AG20443 (cell line): Measurements from ENCODE around the gene NAV3.

ENCODE experiments used
- DNase-seq: peaks from one replicate; pipeline ENCODE4 v3.0.0; 2012; ENCODE audit warnings: low spot score, mixed read lengths

The NAV3 gene

GRCh38 chr12:77924703-77925102 lies 94.0 kb downstream of the NAV3 start:
- no peak for DNase-seq

DNA sequence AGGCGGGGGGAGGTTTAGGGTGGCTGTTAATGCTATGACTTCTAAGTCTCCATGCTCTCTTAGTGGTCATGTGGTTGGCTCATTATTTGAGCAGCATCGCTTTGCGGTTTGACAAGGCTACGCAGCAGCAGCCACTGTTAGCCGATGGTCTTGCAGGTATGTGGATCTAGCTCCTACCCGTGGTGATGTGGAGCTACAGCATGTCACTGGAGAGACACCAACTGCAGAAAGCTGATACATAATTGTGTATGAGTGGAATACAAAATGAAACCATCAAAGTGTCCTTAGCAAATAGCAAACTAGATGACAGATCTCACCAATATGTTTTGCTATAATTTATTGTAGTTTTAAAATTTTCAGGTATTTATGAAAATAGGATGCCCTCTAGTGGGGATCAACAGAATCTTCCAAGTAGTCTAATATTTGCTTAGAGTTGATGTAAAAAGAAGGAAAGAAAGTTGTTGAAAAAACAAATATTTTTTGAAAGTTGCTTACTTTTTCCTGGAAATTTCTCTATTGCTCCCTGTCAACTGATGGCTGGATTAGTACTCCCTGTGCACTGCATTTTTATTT lies 94.9 kb downstream of the NAV3 start:
- peak; percentile 81 for DNase-seq

DNA sequence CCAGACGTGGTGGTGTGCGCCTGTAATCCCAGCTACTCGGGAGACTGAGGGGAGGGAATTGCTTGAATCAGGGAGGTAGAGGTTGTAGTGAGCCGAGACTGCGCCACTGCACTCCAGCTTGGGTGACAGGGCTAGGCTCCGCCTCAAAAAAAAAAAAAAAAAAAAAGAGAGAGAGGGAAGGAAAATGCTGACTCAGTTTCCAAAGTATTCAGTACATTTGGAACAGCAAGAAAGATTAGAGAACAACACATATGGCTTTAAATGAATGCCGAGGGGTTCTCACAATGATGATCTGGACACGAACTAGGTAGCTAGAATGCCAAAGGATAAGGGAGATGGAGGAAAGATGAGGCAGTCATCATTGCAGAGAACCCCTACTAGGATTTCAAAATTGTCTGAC lies 97.4 kb downstream of the NAV3 start:
- DNase-seq = no peak

GRCh38 chr12:77932216-77932615 lies 101.5 kb downstream of the NAV3 start:
- no peak for DNase-seq

GRCh38 chr12:77938301-77938700 lies 107.6 kb downstream of the NAV3 start:
- DNase-seq = no peak

- peak; percentile 64 for DNase-seq
These were observed 109.3 kb downstream of the NAV3 start for GRCh38 chr12:77940011-77940423.

DNA sequence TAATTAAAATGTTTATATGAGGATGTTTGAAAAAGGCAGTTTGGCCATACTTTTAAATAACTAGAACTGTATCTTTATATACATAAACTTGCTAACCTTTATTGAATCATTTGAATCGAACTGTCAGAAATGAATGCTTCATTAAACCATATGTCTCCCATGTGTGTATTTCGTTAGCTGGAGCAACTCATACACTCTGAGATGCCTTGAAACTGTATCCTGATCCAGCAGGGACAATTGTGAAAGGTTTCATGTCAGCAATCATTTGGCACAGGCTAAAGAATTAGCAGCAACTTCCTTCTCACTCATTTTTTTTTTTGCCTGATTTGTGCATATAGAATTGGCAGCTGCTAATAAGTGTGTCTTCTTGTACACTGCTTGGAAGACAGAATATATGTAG lies 109.9 kb downstream of the NAV3 start:
- DNase-seq = peak; percentile 27

DNA sequence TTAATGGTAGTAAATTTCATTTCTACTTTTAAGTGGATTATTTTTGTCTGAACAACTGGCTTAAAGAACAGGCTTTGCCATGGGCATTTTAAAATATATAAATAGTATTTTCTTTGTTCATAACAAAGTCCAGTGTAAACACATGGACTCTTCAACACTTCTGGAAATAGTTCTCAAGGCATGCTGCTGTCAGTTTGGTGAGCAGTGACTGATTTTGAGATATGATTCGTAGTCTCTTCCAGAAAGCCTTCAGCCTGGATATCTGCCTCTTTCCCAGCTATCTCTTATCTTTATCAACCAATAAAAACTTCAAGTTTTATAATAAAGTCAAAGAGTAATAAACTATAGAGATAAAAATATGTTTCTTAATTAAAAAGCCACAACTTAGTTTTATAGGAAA lies 110.7 kb downstream of the NAV3 start:
- no peak for DNase-seq

GRCh38 chr12:77943466-77943865 lies 112.8 kb downstream of the NAV3 start:
- DNase-seq = peak; percentile 43

DNA sequence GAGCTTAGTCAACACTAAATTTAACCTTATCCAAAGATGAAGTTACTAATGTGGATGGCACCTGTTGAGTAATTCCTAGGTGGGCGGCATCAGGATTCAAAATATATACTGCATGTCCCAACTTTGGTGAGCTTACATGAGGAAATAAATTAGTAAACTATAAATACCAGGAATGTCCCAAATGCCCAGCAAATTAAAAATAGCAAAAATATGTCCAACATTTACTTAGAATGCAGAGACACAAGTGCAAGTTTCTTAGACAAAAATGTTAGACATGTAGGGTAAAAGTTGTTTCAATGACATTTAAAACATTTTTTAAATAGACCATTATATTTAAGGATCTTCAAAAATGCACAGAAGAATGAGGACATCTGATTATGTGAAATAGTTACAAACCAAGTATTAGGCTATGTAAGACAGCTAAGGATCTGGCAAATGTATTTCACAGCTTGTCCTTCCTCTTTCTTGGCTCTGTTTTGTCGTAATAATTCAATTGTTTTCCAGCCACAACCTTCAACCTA lies 115.9 kb downstream of the NAV3 start:
- no peak for DNase-seq

- DNase-seq = peak; percentile 25
These were observed 116.6 kb downstream of the NAV3 start for GRCh38 chr12:77947330-77947729.

- no peak for DNase-seq
These were observed 117.1 kb downstream of the NAV3 start for GRCh38 chr12:77947746-77948145.

- DNase-seq = no peak
These were observed 119.2 kb downstream of the NAV3 start for GRCh38 chr12:77949943-77950342.

DNA sequence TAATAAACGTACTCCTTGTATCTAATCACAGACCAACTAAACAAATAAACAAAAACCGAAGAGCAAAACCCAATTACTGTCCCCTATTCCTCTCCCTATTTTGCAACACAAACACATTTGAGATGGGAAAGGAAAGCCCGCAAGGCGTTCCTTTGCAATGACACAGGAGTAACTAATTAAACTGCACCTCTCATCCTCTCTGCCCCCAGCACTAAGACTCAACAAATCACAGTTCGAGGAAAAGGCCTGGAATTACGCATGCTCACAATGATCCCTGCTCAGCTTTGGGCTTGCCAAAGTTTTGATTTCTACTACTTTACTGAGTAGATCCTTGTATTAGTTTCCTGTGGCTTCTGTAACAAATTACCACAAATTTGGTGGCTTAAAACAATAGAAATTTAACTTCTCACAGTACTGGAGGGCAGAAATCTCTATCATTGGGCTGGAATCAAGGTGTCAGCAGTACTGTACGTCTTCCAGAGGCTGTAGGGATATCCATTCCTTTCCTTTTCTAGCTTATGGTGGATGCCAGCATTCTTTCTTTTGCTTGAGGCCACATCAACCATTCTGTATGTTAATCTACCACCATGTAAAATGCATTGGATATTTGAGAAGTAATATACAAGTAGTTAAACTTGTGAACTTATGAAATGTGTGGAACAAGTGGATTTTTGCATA lies 123.0 kb downstream of the NAV3 start:
- DNase-seq = no peak

- DNase-seq = no peak
These were observed 123.5 kb downstream of the NAV3 start for GRCh38 chr12:77954206-77954555.

DNA sequence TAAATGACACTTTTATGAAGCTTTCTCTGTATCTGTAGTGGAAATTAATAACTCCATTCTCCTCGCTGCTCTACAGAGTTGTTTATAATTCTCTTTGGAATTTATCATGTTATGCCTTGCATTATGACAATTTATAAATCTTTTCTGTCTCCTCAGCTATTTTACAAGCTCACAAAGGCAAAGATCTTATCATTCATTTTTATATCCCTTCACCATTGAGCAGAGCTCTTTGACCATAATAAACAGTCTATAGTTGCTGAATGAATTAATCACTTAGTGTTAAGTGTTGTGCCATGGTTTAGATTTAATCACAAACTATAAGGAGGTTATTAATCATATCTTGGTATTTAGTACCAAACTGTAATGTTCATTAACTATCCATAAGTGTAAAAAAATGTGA lies 126.4 kb downstream of the NAV3 start:
- DNase-seq = no peak

- DNase-seq = no peak
These were observed 133.0 kb downstream of the NAV3 start for GRCh38 chr12:77963576-77964178.

DNA sequence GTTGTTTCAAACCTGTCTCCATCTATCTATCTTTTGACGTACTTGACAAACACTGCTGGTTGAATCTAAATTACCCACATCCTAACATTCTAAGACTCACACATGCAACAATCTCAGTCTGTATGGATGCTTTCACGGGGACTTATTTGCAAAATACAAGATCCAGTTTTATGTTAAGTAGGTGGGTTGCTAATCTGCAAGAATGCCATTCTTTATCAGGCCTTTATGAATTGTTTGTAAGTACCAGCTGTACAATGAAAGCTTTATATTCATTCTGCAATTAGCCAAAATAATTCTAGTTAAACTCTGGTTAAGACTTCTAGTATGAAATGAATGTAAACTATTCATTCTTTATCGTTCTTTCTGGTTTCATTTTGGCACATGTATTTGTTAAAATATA lies 135.1 kb downstream of the NAV3 start:
- DNase-seq = no peak

DNA sequence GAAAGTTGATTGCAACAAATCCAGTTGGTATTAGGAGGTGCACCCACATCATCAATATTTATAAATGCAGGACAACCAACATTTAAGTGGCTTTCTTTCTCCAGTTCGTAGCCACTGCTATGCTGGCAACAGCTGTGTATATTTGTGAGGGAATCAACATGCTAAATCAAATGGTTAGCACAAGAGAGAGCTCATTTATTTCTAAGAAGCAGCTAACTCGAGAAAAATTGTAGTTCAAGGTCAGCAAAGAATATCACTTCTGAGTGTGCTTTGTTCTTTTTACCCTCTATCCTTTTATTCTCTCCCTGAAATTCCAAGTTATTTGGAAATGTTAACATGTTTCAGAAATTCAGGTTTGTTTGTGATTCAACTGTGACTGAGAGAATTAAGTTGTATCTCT lies 137.3 kb downstream of the NAV3 start:
- DNase-seq = no peak

DNA sequence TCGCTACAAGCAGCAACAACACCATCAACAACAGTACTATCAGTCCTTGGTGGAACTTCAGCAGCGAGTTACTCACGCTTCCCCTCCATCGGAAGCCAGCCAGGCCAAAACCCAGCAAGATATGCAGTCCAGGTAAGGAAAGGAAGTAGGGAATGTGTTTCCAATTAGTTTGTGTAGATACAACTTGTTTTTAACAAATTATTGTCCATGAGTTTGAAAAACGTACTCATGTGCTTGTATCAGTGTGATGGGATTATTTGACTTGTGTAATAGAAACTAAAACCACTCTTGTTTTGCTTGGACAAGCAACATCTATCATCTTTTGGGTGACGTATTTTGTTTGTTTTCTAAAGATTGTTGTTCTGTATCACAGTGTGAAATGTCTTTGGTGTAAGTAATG lies 137.9 kb downstream of the NAV3 start:
- DNase-seq = no peak

- DNase-seq = no peak
These were observed 142.9 kb downstream of the NAV3 start for GRCh38 chr12:77973579-77973978.

GRCh38 chr12:77974645-77975044 lies 144.0 kb downstream of the NAV3 start:
- no peak for DNase-seq

- no peak for DNase-seq
These were observed 149.0 kb downstream of the NAV3 start for GRCh38 chr12:77979597-77980250.
